Fibroblast of lung (primary cell): ENCODE measurements around the gene CHD2. TPM values are rescaled to one million over a fixed set of nuclear protein-coding genes. Genes with fewer than 3 reads are reported as not detected.

Experiments
- DNase-seq, 2 donors: peaks; one replicate each; pipeline versions ENCODE4 v3.0.0 to v3.0.0-alpha.2; 2010; ENCODE audit warnings: low read depth in 2 of 2
- H2AFZ ChIP-seq: 2 replicates; pipeline ENCODE4 v1.5.1; 2012; ENCODE audit warnings: low read length, control low read depth, inconsistent platforms
- H3K27ac ChIP-seq: 2 replicates; pipeline ENCODE4 v1.5.1; 2011; ENCODE audit warnings: low read length, control low read depth; ENCODE audit not compliant: insufficient read depth
- H3K27me3 ChIP-seq: 2 replicates; pipeline ENCODE4 v1.5.1; 2011; ENCODE audit warnings: mild to moderate bottlenecking, low read length; ENCODE audit not compliant: control insufficient read depth, insufficient read depth
- H3K36me3 ChIP-seq: 2 replicates; pipeline ENCODE4 v1.5.1; 2011; ENCODE audit warnings: low read length; ENCODE audit not compliant: control insufficient read depth, insufficient read depth
- H3K4me1 ChIP-seq: 2 replicates; pipeline ENCODE4 v1.5.1; 2011; ENCODE audit warnings: low read length; ENCODE audit not compliant: control insufficient read depth, insufficient read depth; ENCODE audit errors: extremely low read depth
- H3K4me2 ChIP-seq: 2 replicates; pipeline ENCODE4 v1.5.1; 2011; ENCODE audit warnings: low read length, control low read depth; ENCODE audit not compliant: insufficient read depth; ENCODE audit errors: extremely low read depth
- H3K4me3 ChIP-seq, 4 experiments: fragments of 200-600 bp in 1 of 4; sonication (generic) in 1 of 4; replicated peaks in 1 of 4; 2 replicates each; pipeline ENCODE4 v1.5.1; 2011 to 2016; ENCODE audit warnings: low read length in 4 of 4, low read depth in 3 of 4, mild to moderate bottlenecking in 3 of 4, control low read depth in 2 of 4, inconsistent platforms in 1 of 4, mixed read lengths in 1 of 4; ENCODE audit not compliant: insufficient read depth in 1 of 4; ENCODE audit errors: control extremely low read depth in 1 of 4
- H3K79me2 ChIP-seq: 2 replicates; pipeline ENCODE4 v1.5.1; 2012; ENCODE audit warnings: mild to moderate bottlenecking, low read length, inconsistent platforms; ENCODE audit not compliant: control insufficient read depth, insufficient read depth
- H3K9ac ChIP-seq: 2 replicates; pipeline ENCODE4 v1.5.1; 2011; ENCODE audit warnings: mild to moderate bottlenecking, low read length, control low read depth; ENCODE audit not compliant: insufficient read depth
- H3K9me3 ChIP-seq: 2 replicates; pipeline ENCODE4 v1.5.1; 2012; ENCODE audit warnings: low read depth, low read length; ENCODE audit not compliant: control insufficient read depth, insufficient read depth
- H4K20me1 ChIP-seq: 2 replicates; pipeline ENCODE4 v1.5.1; 2011; ENCODE audit warnings: low read length; ENCODE audit not compliant: control insufficient read depth, insufficient read depth; ENCODE audit errors: extremely low read depth
- EZH2 ChIP-seq: IDR thresholded peaks from 2 replicates; pipeline ENCODE4 v1.5.1; 2012; ENCODE audit warnings: low read length, control low read depth, mild to moderate bottlenecking; ENCODE audit errors: missing control alignments
- polyA plus RNA-seq, 2 donors: library from polyadenylated mRNA; depleted of rRNA in 1 of 2; stranded (reverse) in 1 of 2; unstranded in 1 of 2; fragments of >200 nt; gene quantifications; 2 replicates each; pipeline ENCODE4 v1.2.1, GENCODE V29; 2011 to 2012; ENCODE audit warnings: missing spikeins in 1 of 2
- total RNA-seq: library from RNA; depleted of rRNA; stranded (reverse); fragments of >200 nt; gene quantifications from 2 replicates; pipeline ENCODE4 v1.2.1, GENCODE V29; 2014
- TF ChIP-seq, protein P1 (sequence below), 2 donors: IDR thresholded peaks in 1 of 2; conservative IDR thresholded peaks in 1 of 2; 1 replicate in 1 of 2; 2 replicates in 1 of 2; pipeline ENCODE4 v1.5.1; 2011 to 2012; ENCODE audit warnings: low read length in 2 of 2, control low read depth in 1 of 2, inconsistent platforms in 1 of 2, low read depth in 1 of 2, mild to moderate bottlenecking in 1 of 2

The CHD2 gene
- total and polyA plus RNA-seq, 2 donors (not counting 1 experiment from before 2014, with no cell fraction given), result 36.5 to 92.5 TPM

DNA sequence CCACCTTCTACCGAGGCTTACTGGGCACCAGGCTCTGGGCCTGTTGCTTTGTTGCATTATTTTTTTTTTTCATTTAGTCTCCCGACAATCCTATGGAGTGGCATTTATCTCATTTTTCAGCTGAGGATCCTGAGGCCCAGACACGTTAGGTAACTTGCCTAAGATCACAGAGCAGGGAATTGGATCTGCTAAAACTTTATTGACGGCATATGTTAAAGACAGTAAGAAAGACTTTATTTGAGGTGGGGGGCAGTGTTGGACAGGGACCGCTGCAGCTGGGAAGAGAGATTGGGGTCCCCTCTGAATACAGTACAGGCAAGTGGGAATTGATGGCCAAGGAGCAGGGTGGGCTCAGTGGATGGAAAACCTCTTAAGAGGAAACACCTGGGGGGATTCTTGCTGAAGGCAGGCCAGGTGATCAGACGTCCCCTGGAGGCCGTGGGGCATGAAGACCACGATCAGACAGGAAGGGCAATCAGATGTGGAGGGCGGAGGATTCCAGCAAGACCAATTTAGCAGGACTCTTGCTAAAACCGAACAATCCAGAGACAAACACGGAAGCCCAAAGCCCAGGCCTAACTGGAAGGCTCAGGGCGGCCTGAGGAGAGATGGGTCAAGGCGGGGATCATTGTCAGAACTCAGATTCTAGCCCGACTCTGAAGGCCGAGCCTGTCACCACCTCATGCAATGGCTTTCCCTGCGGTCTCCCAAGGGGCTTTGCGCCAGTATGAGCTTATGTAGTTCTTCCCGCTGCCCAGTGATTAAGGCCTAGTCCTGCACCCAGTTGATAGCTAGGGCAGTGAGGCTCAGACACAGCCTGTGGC is 135.2 kb downstream of the CHD2 start:
- no peak overlapping the region for H3K4me3 ChIP-seq
- no peak overlapping the region for H3K27ac ChIP-seq
- H3K9me3 ChIP-seq, result no peaks in the 10 kb centered on the region
- H2AFZ ChIP-seq, result no peak overlapping the region
- H3K4me2 ChIP-seq, result no peak overlapping the region
- H3K27me3 ChIP-seq, result no peaks in the 10 kb centered on the region
- no peak for DNase-seq
- H4K20me1 ChIP-seq, result no peaks in the 10 kb centered on the region
- H3K36me3 ChIP-seq, result no peaks in the 10 kb centered on the region
- H3K9ac ChIP-seq, result no peak overlapping the region
- no peaks in the 10 kb centered on the region for H3K4me1 ChIP-seq
- no peak for TF ChIP-seq EZH2
- TF ChIP-seq, protein P1, sequence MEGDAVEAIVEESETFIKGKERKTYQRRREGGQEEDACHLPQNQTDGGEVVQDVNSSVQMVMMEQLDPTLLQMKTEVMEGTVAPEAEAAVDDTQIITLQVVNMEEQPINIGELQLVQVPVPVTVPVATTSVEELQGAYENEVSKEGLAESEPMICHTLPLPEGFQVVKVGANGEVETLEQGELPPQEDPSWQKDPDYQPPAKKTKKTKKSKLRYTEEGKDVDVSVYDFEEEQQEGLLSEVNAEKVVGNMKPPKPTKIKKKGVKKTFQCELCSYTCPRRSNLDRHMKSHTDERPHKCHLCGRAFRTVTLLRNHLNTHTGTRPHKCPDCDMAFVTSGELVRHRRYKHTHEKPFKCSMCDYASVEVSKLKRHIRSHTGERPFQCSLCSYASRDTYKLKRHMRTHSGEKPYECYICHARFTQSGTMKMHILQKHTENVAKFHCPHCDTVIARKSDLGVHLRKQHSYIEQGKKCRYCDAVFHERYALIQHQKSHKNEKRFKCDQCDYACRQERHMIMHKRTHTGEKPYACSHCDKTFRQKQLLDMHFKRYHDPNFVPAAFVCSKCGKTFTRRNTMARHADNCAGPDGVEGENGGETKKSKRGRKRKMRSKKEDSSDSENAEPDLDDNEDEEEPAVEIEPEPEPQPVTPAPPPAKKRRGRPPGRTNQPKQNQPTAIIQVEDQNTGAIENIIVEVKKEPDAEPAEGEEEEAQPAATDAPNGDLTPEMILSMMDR (conservative IDR thresholded peaks at IDR 0.05 in 1 of 2, IDR thresholded peaks at IDR 0.05 in 1 of 2; ENCODE audit: low read depth in 1 of 2, low read length in 2 of 2), result no peak
- H3K79me2 ChIP-seq, result no peaks in the 10 kb centered on the region

DNA sequence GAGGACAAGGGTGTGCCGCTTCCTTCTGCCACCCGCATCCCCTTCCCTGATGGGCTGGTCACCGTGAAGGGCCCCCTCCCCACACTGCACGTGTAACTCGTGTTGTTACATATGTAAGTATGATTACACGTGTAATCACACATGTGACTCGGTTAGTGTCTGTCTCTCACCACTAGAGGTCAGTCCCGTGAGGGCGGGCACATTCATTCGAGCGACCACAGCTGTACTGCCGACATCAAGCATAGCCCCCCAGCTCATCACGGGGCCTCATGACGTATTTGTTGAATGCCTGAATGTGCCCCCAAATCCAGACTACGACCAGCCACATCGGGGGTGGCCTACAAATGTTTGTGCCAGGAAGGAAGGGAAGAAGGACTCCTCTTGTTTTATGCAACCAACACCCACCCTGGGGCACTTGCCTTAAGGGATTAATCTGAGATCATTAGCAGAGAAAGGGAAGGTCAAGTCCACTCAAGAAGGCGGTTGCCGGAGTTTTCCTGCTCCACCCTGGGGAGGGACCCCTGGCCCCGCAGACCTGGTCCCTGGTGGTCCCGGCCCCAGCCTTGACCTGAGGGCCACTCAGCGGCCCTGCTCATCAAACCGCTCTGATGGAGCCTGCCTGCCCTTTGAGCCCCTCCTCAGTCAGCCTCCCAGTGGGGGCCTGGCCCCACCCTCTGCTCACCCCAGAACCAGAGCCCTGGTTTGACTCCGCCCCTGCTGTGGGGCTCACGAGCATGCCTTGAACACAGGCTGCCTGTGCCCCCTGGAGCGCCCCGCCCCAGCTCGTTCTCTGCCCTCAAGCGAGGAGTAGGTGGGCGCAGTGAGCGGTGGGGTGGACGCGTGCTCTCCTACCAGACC is 136.1 kb downstream of the CHD2 start:
- peak; percentile 23 to 44 for DNase-seq

More for the DNA sequence above, 136.1 kb downstream of the CHD2 start:
- H3K36me3 ChIP-seq, result no peaks in the 10 kb centered on the region
- no peak overlapping the region for H3K27ac ChIP-seq
- no peaks in the 10 kb centered on the region for H3K27me3 ChIP-seq
- no peaks in the 10 kb centered on the region for H3K9me3 ChIP-seq
- H2AFZ ChIP-seq, result no peak overlapping the region
- no peak overlapping the region for H3K4me2 ChIP-seq
- no peak overlapping the region for H3K4me3 ChIP-seq
- TF ChIP-seq, protein P1 (conservative IDR thresholded peaks at IDR 0.05 in 1 of 2, IDR thresholded peaks at IDR 0.05 in 1 of 2; ENCODE audit: low read depth in 1 of 2, low read length in 2 of 2), result peak; percentile 39 to 67
- no peak for TF ChIP-seq EZH2
- no peaks in the 10 kb centered on the region for H3K79me2 ChIP-seq
- no peak overlapping the region for H3K9ac ChIP-seq
- no peaks in the 10 kb centered on the region for H3K4me1 ChIP-seq
- H4K20me1 ChIP-seq, result no peaks in the 10 kb centered on the region
